Esophagus squamous epithelium (tissue), 5 donors: ENCODE measurements around the gene TFRC. TPM values are rescaled to one million over a fixed set of nuclear protein-coding genes. Genes with fewer than 3 reads are reported as not detected.

Experiments
- DNase-seq: peaks from one replicate; lab custom pipeline; 2025; lab: John Stamatoyannopoulos, UW
- H3K27ac ChIP-seq, 4 donors: fragments of 200-600 bp; sonication (generic); one replicate each; pipeline ENCODE4 v1.5.1; 2016 to 2019; ENCODE audit warnings: mild to moderate bottlenecking in 1 of 4
- H3K27me3 ChIP-seq, 4 donors: fragments of 200-600 bp; sonication (generic); 1 replicate in 3 of 4; 2 replicates in 1 of 4; pipeline versions ENCODE4 v1.5.1 to v1.6.0; 2017 to 2021; ENCODE audit warnings: antibody characterized with exemption in 1 of 4
- H3K36me3 ChIP-seq, 3 donors: fragments of 200-600 bp; sonication (generic); one replicate each; pipeline ENCODE4 v1.5.1; 2016 to 2019
- H3K4me1 ChIP-seq, 3 donors: fragments of 200-600 bp; sonication (generic); one replicate each; pipeline ENCODE4 v1.5.1; 2017 to 2019
- H3K4me3 ChIP-seq, 4 donors: fragments of 200-600 bp; sonication (generic); 1 replicate in 3 of 4; 2 replicates in 1 of 4; pipeline ENCODE4 v1.5.1; 2016 to 2019; ENCODE audit warnings: mild to moderate bottlenecking in 2 of 4, moderate library complexity in 1 of 4
- H3K9me3 ChIP-seq, 3 donors: fragments of 200-600 bp; sonication (generic); one replicate each; pipeline ENCODE4 v1.5.1; 2016 to 2019
- CTCF ChIP-seq, 6 experiments: fragments of 450-650 bp in 4 of 6; fragments of 200-600 bp in 2 of 6; sonication (generic) in 2 of 6; IDR thresholded peaks; one replicate each; pipeline ENCODE4 v1.5.1; 2016 to 2019; ENCODE audit warnings: antibody characterized with exemption in 6 of 6, mild to moderate bottlenecking in 4 of 6, moderate library complexity in 4 of 6
- POLR2A ChIP-seq, 4 donors: fragments of 450-650 bp; IDR thresholded peaks; one replicate each; pipeline ENCODE4 v1.6.1; 2017; ENCODE audit warnings: antibody characterized with exemption in 4 of 4, mild to moderate bottlenecking in 4 of 4, moderate library complexity in 3 of 4
- WGBS, 2 donors: methylation state at CpG; one replicate each; pipeline ENCODE4 v1.1.5; 2018; 5-methylcytosine and 5-hydroxymethylcytosine counted together
- intact Hi-C: fragments of 100-400 bp; cut with DNase I; formaldehyde crosslinking; loops from one replicate; pipeline ENCODE4 v1.15.0; 2022
- total RNA-seq, 4 donors: library from RNA; depleted of rRNA; stranded (reverse); fragments of >200 nt; gene quantifications; one replicate each; pipeline ENCODE4 v1.1.0, GENCODE V29; 2016
- donor health status: DM: yes; HTN: yes; CAD: no.

The TFRC gene
- 100 to 1,000 TPM in 3 of 4 donors, 10 to 100 TPM in 1; 71.0 to 202 (median 151) TPM for total RNA-seq

DNA sequence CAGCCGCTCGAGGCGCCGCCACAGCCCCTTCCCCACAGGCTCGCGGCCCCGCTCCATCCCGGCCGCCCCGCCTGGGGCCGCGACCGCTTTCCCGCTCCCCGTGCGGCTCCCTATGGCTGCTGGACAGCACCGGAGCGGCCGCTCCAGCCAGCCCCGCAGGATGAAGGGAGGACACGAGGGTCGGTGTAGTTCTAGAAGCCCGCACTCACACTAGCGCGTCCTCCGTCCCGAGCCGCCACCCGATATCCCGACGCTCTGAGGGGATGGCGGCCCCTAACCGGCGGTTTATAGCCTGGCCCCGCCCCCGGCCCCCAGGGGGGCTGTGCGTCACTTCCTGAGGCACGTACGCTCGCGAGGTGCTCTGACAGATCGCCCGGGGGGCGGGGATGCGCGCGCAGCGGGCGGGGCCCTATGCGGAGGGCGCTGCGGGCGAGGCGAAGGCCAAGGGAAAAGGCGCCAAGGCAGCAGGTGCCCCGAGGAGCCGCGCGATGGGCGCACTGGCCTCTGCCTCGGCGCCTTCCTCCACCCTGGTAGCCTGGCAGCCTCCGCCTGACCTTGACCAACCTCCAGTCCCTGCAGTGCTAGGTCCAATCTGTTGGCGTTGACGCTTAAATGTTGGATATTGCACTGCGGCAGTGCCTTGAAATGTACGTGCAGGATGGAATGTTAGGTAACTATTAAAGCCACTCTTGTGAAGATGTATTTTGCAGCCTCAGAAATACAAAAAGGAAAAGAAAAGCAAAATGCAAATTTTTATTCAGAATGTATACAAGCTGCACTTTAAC, at the start of gene TFRC:
TFRC (minus strand) TSS at position 257 of the 785 bp plus-strand sequence. CDS start 4,991 bp downstream, outside the sequence.
- TF ChIP-seq POLR2A (IDR thresholded peaks at IDR 0.05) (peak in 3 of 4 donors; percentile 93 to 98 (median 97)), CTCF (IDR thresholded peaks at IDR 0.05) (peak in 2 of 6 experiments; percentile 12 to 30)
- intact Hi-C loops: no loop called here
- H3K4me3 ChIP-seq: peak within 1 kb of the TSS; percentile 64 to 92 (median 89)
- H3K27me3 ChIP-seq: no peaks in the 10 kb centered on the region
- H3K4me1 ChIP-seq: peaks cover 0 to 50% (median 18%) of the 10 kb centered on the region in 3 donors
- peak; percentile 70 for DNase-seq
- H3K27ac ChIP-seq: peak within 1 kb of the TSS; percentile 82 to 99 (median 95)
- WGBS, 2 donors: 0 to 3% methylated on average over 4 to 12 of the region's 67 CpGs
- H3K36me3 ChIP-seq: no peaks in the 10 kb centered on the region
- no peaks in the 10 kb centered on the region for H3K9me3 ChIP-seq

- Histone ChIP-seq H3K27ac (no peak overlapping the region), H3K9me3 (no peaks in the 10 kb centered on the region), H3K4me3 (no peak overlapping the region), H3K36me3 (no peaks in the 10 kb centered on the region), H3K4me1 (peaks cover 0 to 22% (median 10%) of the 10 kb centered on the region in 3 donors), H3K27me3 (no peaks in the 10 kb centered on the region)
- TF ChIP-seq CTCF (IDR thresholded peaks at IDR 0.05) (no peak), POLR2A (IDR thresholded peaks at IDR 0.05) (no peak)
- no peak for DNase-seq
- intact Hi-C loops: no loop called here
- WGBS, 2 donors: 70 to 75% methylated on average over 2 to 15 of the region's 21 CpGs
Measured at GRCh38 chr3:196128172-196128843, 46.4 kb upstream of the TFRC start.

DNA sequence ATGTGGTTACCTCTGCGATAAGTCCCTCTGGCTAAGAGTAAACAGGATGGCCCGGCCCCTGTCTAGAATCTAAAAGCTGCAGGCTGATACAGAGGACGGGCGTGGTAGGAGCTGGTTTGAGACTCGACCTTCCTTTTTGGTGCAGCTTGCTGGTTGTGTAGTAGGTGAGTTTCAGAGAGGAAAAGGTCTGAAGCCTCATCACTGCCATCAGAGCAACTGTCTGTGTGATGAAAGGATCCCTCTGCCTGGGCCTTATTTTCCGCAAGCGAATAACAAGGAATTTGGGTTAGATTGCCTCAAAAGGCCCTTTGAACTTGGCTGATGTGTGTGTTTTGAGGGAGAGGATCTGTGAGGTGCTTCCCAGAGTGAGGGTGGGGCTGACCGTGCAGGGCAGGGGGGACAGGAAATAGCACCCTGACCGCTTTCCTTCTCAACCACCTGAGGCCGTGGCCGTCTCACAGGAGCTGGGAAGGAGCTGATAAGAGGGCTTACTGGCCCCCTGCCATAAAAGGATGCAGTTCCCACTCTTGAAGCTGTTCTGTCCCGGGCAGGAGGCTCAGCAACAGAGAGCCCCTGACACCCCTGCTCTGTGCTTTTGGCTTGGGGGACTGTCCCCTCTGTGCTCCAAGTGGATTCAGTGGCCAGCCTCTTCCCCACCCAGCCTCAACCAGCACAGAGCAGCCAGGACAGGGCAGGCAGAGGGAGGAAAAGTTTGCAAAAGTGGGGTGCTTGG, 45.6 kb upstream of the TFRC start:
- no peak overlapping the region for H3K27ac ChIP-seq
- no peak for DNase-seq
- intact Hi-C loops: no loop called here
- no peaks in the 10 kb centered on the region for H3K27me3 ChIP-seq
- no peaks in the 10 kb centered on the region for H3K36me3 ChIP-seq
- H3K4me1 ChIP-seq: peaks cover 0 to 22% (median 10%) of the 10 kb centered on the region in 3 donors
- WGBS, 2 donors: 55 to 61% methylated on average over 6 to 9 of the region's 12 CpGs
- H3K4me3 ChIP-seq: no peak overlapping the region
- TF ChIP-seq POLR2A (IDR thresholded peaks at IDR 0.05): no peak
- no peak for TF ChIP-seq CTCF (IDR thresholded peaks at IDR 0.05)
- H3K9me3 ChIP-seq: no peaks in the 10 kb centered on the region

- Histone ChIP-seq H3K4me1 (peaks cover 0 to 49% (median 22%) of the 10 kb centered on the region in 3 donors), H3K4me3 (no peak overlapping the region), H3K27ac (no peak overlapping the region), H3K9me3 (no peaks in the 10 kb centered on the region), H3K27me3 (no peaks in the 10 kb centered on the region), H3K36me3 (no peaks in the 10 kb centered on the region)
- intact Hi-C loops: no loop called here
- TF ChIP-seq POLR2A (IDR thresholded peaks at IDR 0.05) (no peak), CTCF (IDR thresholded peaks at IDR 0.05) (no peak)
- 65 to 72% methylated on average over 5 of the region's 5 CpGs for WGBS, 2 donors
- no peak for DNase-seq
Measured at GRCh38 chr3:196124608-196125007, 42.7 kb upstream of the TFRC start.
